ENCODE results near the gene RRP7A. TPM values are rescaled to one million over a fixed set of nuclear protein-coding genes. Genes with fewer than 3 reads are reported as not detected.
"Not testable (repeated sequence)": the region's sequence is repeated elsewhere in the genome, so short reads cannot be mapped to it uniquely, and the experiment has no call there.

RRP7A gene
- total RNA-seq, 4 donors from 2014 or later, result 14.4 to 35.2 (median 27.1) TPM

- 80 to 83% methylated on average over 15 of the region's 15 CpGs for WGBS, 2 donors
- DNase-seq (ENCODE audit: low spot score in 2 of 2), result no peak
- TF ChIP-seq CTCF (IDR thresholded peaks at IDR 0.05) (no peak), POLR2A (IDR thresholded peaks at IDR 0.05) (no peak)
- intact Hi-C loops (cut with DNase I; ENCODE audit: low total_unique reads), result no loop called here
- no peak overlapping the region for H3K4me3 ChIP-seq (ENCODE audit: low read depth, poor library complexity, severe bottlenecking)
Observed at GRCh38 chr22:42509548-42509947, 10.0 kb downstream of the RRP7A start.

- 66 to 69% methylated on average over 10 of the region's 10 CpGs for WGBS, 2 donors
Observed at GRCh38 chr22:42508975-42509364, 10.6 kb downstream of the RRP7A start.

GRCh38 chr22:42508327-42508974, 11.1 kb downstream of the RRP7A start:
- DNase-seq (ENCODE audit: low spot score in 2 of 2); intact Hi-C loops (cut with DNase I; ENCODE audit: low total_unique reads); H3K4me3 ChIP-seq (ENCODE audit: low read depth, poor library complexity, severe bottlenecking): not testable (repeated sequence)
- 47% methylated on average over 11 of the region's 11 CpGs for WGBS, 2 donors

More at GRCh38 chr22:42508975-42509364, 10.6 kb downstream of the RRP7A start:
- intact Hi-C loops (cut with DNase I; ENCODE audit: low total_unique reads); DNase-seq (ENCODE audit: low spot score in 2 of 2); H3K4me3 ChIP-seq (ENCODE audit: low read depth, poor library complexity, severe bottlenecking): not testable (repeated sequence)

- WGBS, 2 donors, result 38 to 63% methylated on average over 1 to 16 of the region's 26 CpGs
- H3K4me3 ChIP-seq (ENCODE audit: low read depth, poor library complexity, severe bottlenecking), result no peak overlapping the region
- DNase-seq (ENCODE audit: low spot score in 2 of 2), result no peak
- intact Hi-C loops (cut with DNase I; ENCODE audit: low total_unique reads), result no loop called here
- no peak for TF ChIP-seq CTCF (IDR thresholded peaks at IDR 0.05)
- TF ChIP-seq POLR2A (IDR thresholded peaks at IDR 0.05), result no peak
Observed at GRCh38 chr22:42500836-42501179, 18.8 kb downstream of the RRP7A start.

- intact Hi-C loops (cut with DNase I; ENCODE audit: low total_unique reads), result no loop called here
- peak; percentile 65 to 95 for DNase-seq (ENCODE audit: low spot score in 2 of 2)
- TF ChIP-seq POLR2A (IDR thresholded peaks at IDR 0.05) (no peak), CTCF (IDR thresholded peaks at IDR 0.05) (no peak)
- H3K4me3 ChIP-seq (ENCODE audit: low read depth, poor library complexity, severe bottlenecking), result no peak overlapping the region
- WGBS, 2 donors, result 6 to 7% methylated on average over 20 to 45 of the region's 56 CpGs
Observed at GRCh38 chr22:42500161-42500835, 19.3 kb downstream of the RRP7A start.

GRCh38 chr22:42499773-42500160, 19.8 kb downstream of the RRP7A start:
- H3K4me3 ChIP-seq (ENCODE audit: low read depth, poor library complexity, severe bottlenecking), result not testable (repeated sequence)
- WGBS, 2 donors, result 57 to 59% methylated on average over 15 of the region's 15 CpGs

GRCh38 chr22:42495533-42496141, 24.0 kb downstream of the RRP7A start:
- WGBS, 2 donors, result 61% methylated on average over 10 of the region's 10 CpGs
- intact Hi-C loops (cut with DNase I; ENCODE audit: low total_unique reads); H3K4me3 ChIP-seq (ENCODE audit: low read depth, poor library complexity, severe bottlenecking); DNase-seq (ENCODE audit: low spot score in 2 of 2): not testable (repeated sequence)

More at GRCh38 chr22:42499773-42500160, 19.8 kb downstream of the RRP7A start:
- intact Hi-C loops (cut with DNase I; ENCODE audit: low total_unique reads); DNase-seq (ENCODE audit: low spot score in 2 of 2): not testable (repeated sequence)
